ENCODE measurements around the gene FHL1. TPM values are rescaled to one million over a fixed set of nuclear protein-coding genes. Genes with fewer than 3 reads are reported as not detected.
A peak's percentile ranks its signal among the peaks of the same experiment; 100 is the strongest.

The FHL1 gene
- total RNA-seq, 4 donors from 2014 or later = 64.1 to 225 (median 86.5) TPM

DNA sequence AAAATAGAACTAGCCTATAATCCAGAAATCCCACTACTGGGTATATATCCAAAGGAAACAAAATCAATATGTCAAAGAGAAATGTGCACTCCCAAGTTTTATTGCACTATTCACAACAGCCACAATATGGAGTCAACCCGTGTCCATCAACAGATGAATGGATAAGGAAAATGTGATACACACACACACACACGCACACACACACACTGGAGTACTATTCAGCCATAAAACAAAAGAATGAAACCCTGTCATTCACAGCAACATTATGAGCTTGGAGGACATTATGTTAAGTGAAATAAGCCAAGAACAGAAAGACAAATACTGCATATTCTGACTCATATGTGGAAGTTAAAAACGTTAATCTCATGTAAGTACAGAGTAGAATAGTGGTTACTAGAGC is 5.8 kb upstream of the FHL1 start:
- peaks cover 5% of the 10 kb centered on the region for H3K4me1 ChIP-seq
- H3K27ac ChIP-seq = no peak overlapping the region
- no peaks in the 10 kb centered on the region for H3K36me3 ChIP-seq
- 67% methylated on average over 3 of the region's 3 CpGs for WGBS
- no peaks in the 10 kb centered on the region for H3K9me3 ChIP-seq
- no peak overlapping the region for H3K4me3 ChIP-seq
- DNase-seq (ENCODE audit: low spot score in 2 of 2) = no peak
- TF ChIP-seq, protein P1, sequence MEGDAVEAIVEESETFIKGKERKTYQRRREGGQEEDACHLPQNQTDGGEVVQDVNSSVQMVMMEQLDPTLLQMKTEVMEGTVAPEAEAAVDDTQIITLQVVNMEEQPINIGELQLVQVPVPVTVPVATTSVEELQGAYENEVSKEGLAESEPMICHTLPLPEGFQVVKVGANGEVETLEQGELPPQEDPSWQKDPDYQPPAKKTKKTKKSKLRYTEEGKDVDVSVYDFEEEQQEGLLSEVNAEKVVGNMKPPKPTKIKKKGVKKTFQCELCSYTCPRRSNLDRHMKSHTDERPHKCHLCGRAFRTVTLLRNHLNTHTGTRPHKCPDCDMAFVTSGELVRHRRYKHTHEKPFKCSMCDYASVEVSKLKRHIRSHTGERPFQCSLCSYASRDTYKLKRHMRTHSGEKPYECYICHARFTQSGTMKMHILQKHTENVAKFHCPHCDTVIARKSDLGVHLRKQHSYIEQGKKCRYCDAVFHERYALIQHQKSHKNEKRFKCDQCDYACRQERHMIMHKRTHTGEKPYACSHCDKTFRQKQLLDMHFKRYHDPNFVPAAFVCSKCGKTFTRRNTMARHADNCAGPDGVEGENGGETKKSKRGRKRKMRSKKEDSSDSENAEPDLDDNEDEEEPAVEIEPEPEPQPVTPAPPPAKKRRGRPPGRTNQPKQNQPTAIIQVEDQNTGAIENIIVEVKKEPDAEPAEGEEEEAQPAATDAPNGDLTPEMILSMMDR (IDR thresholded peaks at IDR 0.05) = no peak
- no peak for TF ChIP-seq EP300 (IDR thresholded peaks at IDR 0.05)
- TF ChIP-seq POLR2A (IDR thresholded peaks at IDR 0.05) = no peak
- no peak for TF ChIP-seq POLR2AphosphoS5 (IDR thresholded peaks at IDR 0.05)
- no peaks in the 10 kb centered on the region for H3K27me3 ChIP-seq

DNA sequence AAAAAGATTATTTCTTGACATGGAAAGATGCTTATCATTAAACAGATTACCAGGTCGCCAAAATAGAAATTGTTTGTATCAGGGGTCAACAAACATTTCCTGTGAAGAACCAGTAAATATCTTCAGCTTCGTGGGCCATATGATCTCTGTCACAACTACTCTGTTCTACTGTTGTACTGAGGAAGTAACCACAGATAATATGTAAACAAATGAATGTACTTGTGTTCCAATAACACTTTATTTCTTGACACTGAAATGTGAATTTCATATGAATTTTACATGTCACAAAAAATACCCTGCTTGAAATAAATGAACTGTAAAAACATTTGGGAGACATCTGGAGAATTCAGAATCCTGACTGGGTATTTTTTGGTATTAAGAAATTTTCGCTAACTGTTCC is 4.7 kb upstream of the FHL1 start:
- TF ChIP-seq POLR2AphosphoS5 (IDR thresholded peaks at IDR 0.05) (no peak), POLR2A (IDR thresholded peaks at IDR 0.05) (no peak), EP300 (IDR thresholded peaks at IDR 0.05) (no peak)
- TF ChIP-seq, protein P1 (IDR thresholded peaks at IDR 0.05) = no peak
- 62% methylated on average over 3 of the region's 3 CpGs for WGBS
- Histone ChIP-seq H3K4me3 (no peak overlapping the region), H3K27ac (no peak overlapping the region), H3K27me3 (no peaks in the 10 kb centered on the region), H3K4me1 (peaks cover 7% of the 10 kb centered on the region), H3K36me3 (no peaks in the 10 kb centered on the region), H3K9me3 (no peaks in the 10 kb centered on the region)
- no peak for DNase-seq (ENCODE audit: low spot score in 2 of 2)

DNA sequence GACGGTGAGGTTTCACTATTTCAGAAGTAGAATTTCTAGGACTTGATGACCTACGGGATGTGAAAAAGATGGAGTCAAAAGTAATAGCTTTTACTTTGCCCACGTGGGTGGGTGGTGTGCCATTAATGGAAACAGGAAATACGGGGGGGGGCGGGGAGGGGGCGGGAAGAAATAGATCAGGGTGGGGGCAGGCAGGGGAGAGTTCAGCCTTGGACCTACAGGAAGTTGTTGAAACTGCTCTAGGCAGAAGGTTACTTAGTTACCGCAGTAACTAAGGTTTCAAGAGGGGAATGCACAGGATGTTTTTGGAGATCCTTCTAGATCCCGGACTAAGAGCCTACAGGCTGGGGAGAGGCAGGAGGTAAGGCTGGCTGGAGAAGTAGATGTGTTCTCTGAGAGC is 3.6 kb upstream of the FHL1 start:
- Histone ChIP-seq H3K27ac (no peak overlapping the region), H3K4me3 (no peak overlapping the region), H3K27me3 (no peaks in the 10 kb centered on the region), H3K4me1 (peaks cover 7% of the 10 kb centered on the region), H3K9me3 (no peaks in the 10 kb centered on the region), H3K36me3 (no peaks in the 10 kb centered on the region)
- TF ChIP-seq EP300 (IDR thresholded peaks at IDR 0.05) = no peak
- no peak for TF ChIP-seq POLR2AphosphoS5 (IDR thresholded peaks at IDR 0.05)
- no peak for TF ChIP-seq POLR2A (IDR thresholded peaks at IDR 0.05)
- TF ChIP-seq, protein P1 (IDR thresholded peaks at IDR 0.05) = no peak
- DNase-seq (ENCODE audit: low spot score in 2 of 2) = no peak
- 42% methylated on average over 8 of the region's 8 CpGs for WGBS

DNA sequence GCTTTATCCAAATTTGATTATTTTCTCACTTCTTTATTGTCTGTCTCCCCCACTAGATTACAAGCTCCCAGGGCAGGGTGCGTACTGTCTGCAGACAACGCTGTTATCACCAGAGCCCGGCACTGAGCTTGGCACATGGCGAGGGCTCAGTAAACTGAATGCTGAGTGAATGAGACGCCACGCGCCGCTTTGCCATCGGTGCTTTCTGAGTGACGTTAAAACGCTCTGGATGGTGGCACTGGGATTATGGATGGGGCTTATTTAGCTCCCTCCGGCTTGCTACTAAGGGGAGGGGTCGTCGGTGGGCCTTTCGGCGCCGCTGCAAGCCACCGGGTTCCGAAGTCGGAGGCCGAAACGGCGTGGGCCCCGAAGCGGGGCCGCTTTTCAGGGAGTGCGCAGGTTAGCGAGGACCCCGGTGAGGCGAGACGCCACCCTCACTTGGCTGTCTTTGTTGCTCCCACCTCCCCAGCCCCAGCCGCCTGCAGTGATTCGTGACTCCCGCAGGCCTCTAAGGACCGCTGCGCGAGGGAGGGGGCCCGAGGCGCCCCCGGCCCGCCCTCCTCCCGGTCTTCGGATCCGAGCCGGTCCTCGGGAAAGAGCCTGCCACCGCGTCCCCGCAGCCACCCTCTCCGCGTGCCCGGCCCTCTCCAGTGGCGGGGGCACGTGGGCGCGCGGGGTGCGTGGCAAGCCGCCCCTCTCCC is 569 bp upstream of the FHL1 start:
- H3K36me3 ChIP-seq = no peaks in the 10 kb centered on the region
- peak overlapping the region; percentile 73 for H3K27ac ChIP-seq
- no peaks in the 10 kb centered on the region for H3K27me3 ChIP-seq
- peak in 1 of 2 donors; percentile 67 for DNase-seq (ENCODE audit: low spot score in 2 of 2)
- 47% methylated on average over 22 of the region's 59 CpGs for WGBS
- H3K9me3 ChIP-seq = no peaks in the 10 kb centered on the region
- peak overlapping the region; percentile 70 for H3K4me3 ChIP-seq
- TF ChIP-seq POLR2A (IDR thresholded peaks at IDR 0.05) (no peak), EP300 (IDR thresholded peaks at IDR 0.05) (no peak), POLR2AphosphoS5 (IDR thresholded peaks at IDR 0.05) (no peak)
- TF ChIP-seq, protein P1 (IDR thresholded peaks at IDR 0.05) = no peak
- peaks cover 7% of the 10 kb centered on the region for H3K4me1 ChIP-seq

DNA sequence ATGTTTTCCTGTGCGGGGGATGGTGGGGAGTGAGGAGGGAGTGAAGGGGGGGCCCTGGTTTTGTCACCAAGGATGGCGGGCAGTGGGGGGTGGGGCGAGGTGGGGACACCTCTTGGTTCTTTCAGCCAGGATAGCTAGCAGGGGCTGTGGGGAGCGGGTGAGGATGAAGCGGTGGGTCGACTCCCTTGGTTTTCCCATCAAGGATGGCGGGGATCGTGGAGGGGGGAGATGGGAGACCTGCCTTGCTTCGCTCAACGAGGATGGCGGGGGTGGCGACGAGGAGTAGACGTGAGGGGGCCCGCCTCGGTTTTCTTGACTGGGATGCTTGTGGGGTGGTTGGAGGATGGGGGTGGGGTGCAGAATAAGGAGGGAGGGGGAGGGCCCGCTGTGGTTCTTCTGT is 643 bp downstream of the FHL1 start:
- H3K27me3 ChIP-seq = no peaks in the 10 kb centered on the region
- H3K4me1 ChIP-seq = peaks cover 7% of the 10 kb centered on the region
- H3K4me3 ChIP-seq = peak overlapping the region; percentile 70
- no peak for TF ChIP-seq POLR2AphosphoS5 (IDR thresholded peaks at IDR 0.05)
- TF ChIP-seq EP300 (IDR thresholded peaks at IDR 0.05) = no peak
- TF ChIP-seq, protein P1 (IDR thresholded peaks at IDR 0.05) = no peak
- TF ChIP-seq POLR2A (IDR thresholded peaks at IDR 0.05) = no peak
- DNase-seq (ENCODE audit: low spot score in 2 of 2) = peak in 1 of 2 donors; percentile 73
- H3K27ac ChIP-seq = peak overlapping the region; percentile 75
- no peaks in the 10 kb centered on the region for H3K9me3 ChIP-seq
- WGBS = 37% methylated on average over 17 of the region's 17 CpGs
- no peaks in the 10 kb centered on the region for H3K36me3 ChIP-seq

Measured in suprapubic skin (tissue), 4 donors.